HEK293 (cell line): ENCODE data around the gene VPS26B.

Source experiments
- CTCF ChIA-PET: fragments of 350-600 bp; formaldehyde crosslinking; extraction: SDS; loops from one replicate; lab custom pipeline; 2021; ENCODE audit warnings: antibody characterized with exemption; lab: Yijun Ruan, JAX
- POLR2A ChIA-PET: fragments of 300-600 bp; formaldehyde crosslinking; extraction: SDS; loops from one replicate; lab custom pipeline; 2020; ENCODE audit warnings: antibody characterized with exemption, inconsistent platforms; lab: Yijun Ruan, JAX
- H3K27ac ChIP-seq: fragments of 200-500 bp; sonication (Bioruptor generic); 2 replicates; pipeline ENCODE4 v1.5.1; 2014; ENCODE audit warnings: low read depth, low read length, control low read depth, inconsistent platforms; ENCODE audit errors: extremely low read depth
- H3K36me3 ChIP-seq, 2 experiments: fragments of 200-500 bp in 1 of 2; sonication (Bioruptor generic) in 1 of 2; 1 replicate in 1 of 2; 2 replicates in 1 of 2; pipeline ENCODE4 v1.5.1; 2014 to 2017; ENCODE audit warnings: inconsistent platforms in 2 of 2, low read length in 2 of 2; ENCODE audit not compliant: control insufficient read depth in 2 of 2, insufficient read depth in 1 of 2
- H3K4me1 ChIP-seq: fragments of 200-500 bp; sonication (Bioruptor generic); 2 replicates; pipeline ENCODE4 v1.5.1; 2014; ENCODE audit warnings: mild to moderate bottlenecking, low read length, inconsistent platforms; ENCODE audit not compliant: control insufficient read depth, insufficient read depth
- H3K4me3 ChIP-seq: 2 replicates; pipeline ENCODE4 v1.5.1; 2011; ENCODE audit warnings: low read depth, mild to moderate bottlenecking, control low read depth, low read length, moderate library complexity
- H3K9me3 ChIP-seq: fragments of 200-500 bp; sonication (Bioruptor generic); 2 replicates; pipeline ENCODE4 v1.5.1; 2014; ENCODE audit warnings: low read depth, low read length, inconsistent platforms; ENCODE audit not compliant: control insufficient read depth, insufficient read depth
- BCL11B ChIP-seq: fragments of 450-650 bp; formaldehyde crosslinking; IDR thresholded peaks from 2 replicates; pipeline ENCODE4 v1.5.1; 2016; ENCODE audit warnings: low read depth, missing biosample characterization, missing genetic modification characterization
- HOXA7 ChIP-seq: sonication (generic); formaldehyde crosslinking; IDR thresholded peaks from 2 replicates; pipeline ENCODE4 v1.8.1; 2022; ENCODE audit warnings: missing genetic modification reagents, borderline replicate concordance
- HOXD13 ChIP-seq: sonication (generic); formaldehyde crosslinking; IDR thresholded peaks from 2 replicates; pipeline ENCODE4 v1.8.0; 2022; ENCODE audit warnings: missing genetic modification reagents, borderline replicate concordance
- KLF1 ChIP-seq: fragments of 450-650 bp; formaldehyde crosslinking; IDR thresholded peaks from 2 replicates; pipeline ENCODE4 v1.5.1; 2016; ENCODE audit warnings: missing biosample characterization, missing genetic modification characterization
- MYNN ChIP-seq: fragments of 450-650 bp; formaldehyde crosslinking; IDR thresholded peaks from 2 replicates; pipeline ENCODE4 v1.5.1; 2016; ENCODE audit warnings: missing biosample characterization, missing genetic modification characterization, borderline replicate concordance
- ZBTB1 ChIP-seq: fragments of 450-650 bp; formaldehyde crosslinking; IDR thresholded peaks from 2 replicates; pipeline ENCODE4 v1.5.1; 2016; ENCODE audit warnings: missing biosample characterization, missing genetic modification characterization
- ZBTB8A ChIP-seq: fragments of 450-650 bp; formaldehyde crosslinking; IDR thresholded peaks from 2 replicates; pipeline ENCODE4 v1.5.1; 2016; ENCODE audit warnings: missing biosample characterization, missing genetic modification characterization
- ZIC2 ChIP-seq: fragments of 450-650 bp; formaldehyde crosslinking; IDR thresholded peaks from 2 replicates; pipeline ENCODE4 v1.5.1; 2016; ENCODE audit warnings: missing biosample characterization, missing genetic modification characterization
- ZNF148 ChIP-seq: fragments of 450-650 bp; formaldehyde crosslinking; IDR thresholded peaks from 2 replicates; pipeline ENCODE4 v1.5.0; 2017; ENCODE audit warnings: missing biosample characterization, missing genetic modification characterization, borderline replicate concordance
- ZNF239 ChIP-seq: fragments of 450-650 bp; formaldehyde crosslinking; IDR thresholded peaks from 2 replicates; pipeline ENCODE4 v1.5.1; 2016; ENCODE audit warnings: missing biosample characterization, missing genetic modification characterization
- ZNF274 ChIP-seq, 2 experiments: fragments of 200-500 bp in 1 of 2; fragments of 450-650 bp in 1 of 2; sonication (Bioruptor generic) in 1 of 2; formaldehyde crosslinking in 1 of 2; IDR thresholded peaks; 2 replicates each; pipeline versions ENCODE4 v1.5.1 to v1.6.1; 2014 to 2016; ENCODE audit warnings: borderline replicate concordance in 1 of 2, inconsistent platforms in 1 of 2, low read length in 1 of 2, missing biosample characterization in 1 of 2, missing genetic modification characterization in 1 of 2
- ZNF530 ChIP-seq: fragments of 450-650 bp; formaldehyde crosslinking; IDR thresholded peaks from 2 replicates; pipeline ENCODE4 v1.5.1; 2016; ENCODE audit warnings: low read depth, missing biosample characterization, missing genetic modification characterization
- ZNF768 ChIP-seq: fragments of 450-650 bp; formaldehyde crosslinking; IDR thresholded peaks from 2 replicates; pipeline ENCODE4 v1.5.1; 2018; ENCODE audit warnings: missing biosample characterization, mild to moderate bottlenecking, missing genetic modification characterization
- ZNF843 ChIP-seq: fragments of 450-650 bp; formaldehyde crosslinking; IDR thresholded peaks from 2 replicates; pipeline ENCODE4 v1.5.1; 2016; ENCODE audit warnings: missing biosample characterization, missing genetic modification characterization
- TF ChIP-seq, protein P1 (sequence below): fragments of 450-650 bp; formaldehyde crosslinking; IDR thresholded peaks from 2 replicates; pipeline ENCODE4 v1.5.1; 2016; ENCODE audit warnings: missing biosample characterization, missing genetic modification characterization
- TF ChIP-seq, protein P2 (sequence below): fragments of 450-650 bp; formaldehyde crosslinking; IDR thresholded peaks from 2 replicates; pipeline ENCODE4 v1.5.1; 2017; ENCODE audit warnings: missing biosample characterization, missing genetic modification characterization
- TF ChIP-seq, protein P3 (sequence below): fragments of 450-650 bp; formaldehyde crosslinking; IDR thresholded peaks from 2 replicates; pipeline ENCODE4 v1.5.1; 2016; ENCODE audit warnings: missing biosample characterization, missing genetic modification characterization
- TF ChIP-seq, protein P4 (sequence below): fragments of 450-650 bp; formaldehyde crosslinking; IDR thresholded peaks from 2 replicates; pipeline ENCODE4; 2016; ENCODE audit warnings: missing biosample characterization, missing genetic modification characterization

VPS26B gene

DNA sequence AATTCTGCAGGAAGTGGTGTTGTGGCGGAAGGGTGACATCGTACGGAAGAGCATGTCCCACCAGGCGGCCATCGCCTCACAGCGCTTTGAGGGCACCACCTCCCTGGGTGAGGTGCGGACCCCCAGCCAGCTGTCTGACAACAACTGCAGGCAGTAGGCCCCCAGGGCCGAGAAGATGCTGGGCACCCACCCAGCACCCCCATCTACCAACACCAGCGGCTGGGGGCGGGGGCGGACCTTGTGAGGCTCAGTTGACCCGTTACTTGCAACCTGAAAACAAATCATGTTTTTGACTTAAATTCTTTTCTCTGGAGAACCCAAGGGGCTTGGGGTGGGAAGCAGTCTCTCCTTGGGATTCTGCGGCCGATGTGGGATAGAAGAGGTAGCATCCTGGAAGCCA, 21.0 kb downstream of the VPS26B start:
- Histone ChIP-seq H3K27ac (no peak overlapping the region), H3K36me3 (peaks cover 0 to 95% of the 10 kb centered on the region in 2 experiments; a peak in 1 of 3 replicates), H3K4me3 (no peak overlapping the region), H3K9me3 (no peaks in the 10 kb centered on the region), H3K4me1 (no peaks in the 10 kb centered on the region)
- POLR2A ChIA-PET = interaction anchor here (2.3 kb wide), 1 partner anchor 21 kb away, joined by 10 read pairs; the partner anchor contains the start of genes NCAPD3 and VPS26B
- CTCF ChIA-PET = interaction anchor here (0.7 to 2.2 kb wide), 2 partner anchors 20 to 176 kb away, joined by 3 to 8 read pairs; partner anchors contain the start of gene VPS26B
- TF ChIP-seq HOXD13 (CRISPR knock-in tag) = no peak
- no peak for TF ChIP-seq HOXA7 (CRISPR knock-in tag)
- TF ChIP-seq, protein P1, sequence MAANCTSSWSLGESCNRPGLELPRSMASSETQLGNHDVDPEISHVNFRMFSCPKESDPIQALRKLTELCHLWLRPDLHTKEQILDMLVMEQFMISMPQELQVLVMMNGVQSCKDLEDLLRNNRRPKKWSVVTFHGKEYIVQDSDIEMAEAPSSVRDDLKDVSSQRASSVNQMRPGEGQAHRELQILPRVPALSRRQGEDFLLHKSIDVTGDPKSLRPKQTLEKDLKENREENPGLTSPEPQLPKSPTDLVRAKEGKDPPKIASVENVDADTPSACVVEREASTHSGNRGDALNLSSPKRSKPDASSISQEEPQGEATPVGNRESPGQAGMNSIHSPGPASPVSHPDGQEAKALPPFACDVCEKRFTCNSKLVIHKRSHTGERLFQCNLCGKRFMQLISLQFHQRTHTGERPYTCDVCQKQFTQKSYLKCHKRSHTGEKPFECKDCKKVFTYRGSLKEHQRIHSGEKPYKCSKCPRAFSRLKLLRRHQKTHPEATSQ = no peak
- TF ChIP-seq ZNF239 (tag by site-specific recombination) = no peak
- no peak for TF ChIP-seq ZBTB1 (tag by site-specific recombination)
- TF ChIP-seq, protein P2, sequence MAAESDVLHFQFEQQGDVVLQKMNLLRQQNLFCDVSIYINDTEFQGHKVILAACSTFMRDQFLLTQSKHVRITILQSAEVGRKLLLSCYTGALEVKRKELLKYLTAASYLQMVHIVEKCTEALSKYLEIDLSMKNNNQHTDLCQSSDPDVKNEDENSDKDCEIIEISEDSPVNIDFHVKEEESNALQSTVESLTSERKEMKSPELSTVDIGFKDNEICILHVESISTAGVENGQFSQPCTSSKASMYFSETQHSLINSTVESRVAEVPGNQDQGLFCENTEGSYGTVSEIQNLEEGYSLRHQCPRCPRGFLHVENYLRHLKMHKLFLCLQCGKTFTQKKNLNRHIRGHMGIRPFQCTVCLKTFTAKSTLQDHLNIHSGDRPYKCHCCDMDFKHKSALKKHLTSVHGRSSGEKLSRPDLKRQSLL (tag by site-specific recombination) = no peak
- TF ChIP-seq KLF1 (tag by site-specific recombination) = no peak
- no peak for TF ChIP-seq ZIC2 (tag by site-specific recombination)
- no peak for TF ChIP-seq ZNF274 (IDR thresholded peaks at IDR 0.05; ENCODE audit: low read length)
- TF ChIP-seq ZNF274 (tag by site-specific recombination; IDR thresholded peaks at IDR 0.05; ENCODE audit: borderline replicate concordance) = no peak
- TF ChIP-seq ZNF843 = no peak
- no peak for TF ChIP-seq MYNN
- no peak for TF ChIP-seq ZNF530 (tag by site-specific recombination)
- TF ChIP-seq, protein P3, sequence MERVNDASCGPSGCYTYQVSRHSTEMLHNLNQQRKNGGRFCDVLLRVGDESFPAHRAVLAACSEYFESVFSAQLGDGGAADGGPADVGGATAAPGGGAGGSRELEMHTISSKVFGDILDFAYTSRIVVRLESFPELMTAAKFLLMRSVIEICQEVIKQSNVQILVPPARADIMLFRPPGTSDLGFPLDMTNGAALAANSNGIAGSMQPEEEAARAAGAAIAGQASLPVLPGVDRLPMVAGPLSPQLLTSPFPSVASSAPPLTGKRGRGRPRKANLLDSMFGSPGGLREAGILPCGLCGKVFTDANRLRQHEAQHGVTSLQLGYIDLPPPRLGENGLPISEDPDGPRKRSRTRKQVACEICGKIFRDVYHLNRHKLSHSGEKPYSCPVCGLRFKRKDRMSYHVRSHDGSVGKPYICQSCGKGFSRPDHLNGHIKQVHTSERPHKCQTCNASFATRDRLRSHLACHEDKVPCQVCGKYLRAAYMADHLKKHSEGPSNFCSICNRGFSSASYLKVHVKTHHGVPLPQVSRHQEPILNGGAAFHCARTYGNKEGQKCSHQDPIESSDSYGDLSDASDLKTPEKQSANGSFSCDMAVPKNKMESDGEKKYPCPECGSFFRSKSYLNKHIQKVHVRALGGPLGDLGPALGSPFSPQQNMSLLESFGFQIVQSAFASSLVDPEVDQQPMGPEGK (tag by site-specific recombination) = no peak
- TF ChIP-seq ZNF148 (tag by site-specific recombination) = no peak
- no peak for TF ChIP-seq ZBTB8A (tag by site-specific recombination)
- TF ChIP-seq BCL11B (tag by site-specific recombination) = no peak
- TF ChIP-seq, protein P4, sequence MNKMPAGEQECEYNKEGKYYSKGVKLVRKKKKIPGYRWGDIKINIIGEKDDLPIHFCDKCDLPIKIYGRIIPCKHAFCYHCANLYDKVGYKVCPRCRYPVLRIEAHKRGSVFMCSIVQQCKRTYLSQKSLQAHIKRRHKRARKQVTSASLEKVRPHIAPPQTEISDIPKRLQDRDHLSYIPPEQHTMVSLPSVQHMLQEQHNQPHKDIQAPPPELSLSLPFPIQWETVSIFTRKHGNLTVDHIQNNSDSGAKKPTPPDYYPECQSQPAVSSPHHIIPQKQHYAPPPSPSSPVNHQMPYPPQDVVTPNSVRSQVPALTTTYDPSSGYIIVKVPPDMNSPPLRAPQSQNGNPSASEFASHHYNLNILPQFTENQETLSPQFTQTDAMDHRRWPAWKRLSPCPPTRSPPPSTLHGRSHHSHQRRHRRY = no peak
- TF ChIP-seq ZNF768 (tag by site-specific recombination) = no peak
